ENCODE results near the gene AQP3. TPM values are rescaled to one million over a fixed set of nuclear protein-coding genes. Genes with fewer than 3 reads are reported as not detected.
"Not testable (repeated sequence)": the region's sequence is repeated elsewhere in the genome, so short reads cannot be mapped to it uniquely, and the experiment has no call there.

AQP3 gene
- total RNA-seq, 1 experiment from 2014 or later: 5.5 TPM

DNA sequence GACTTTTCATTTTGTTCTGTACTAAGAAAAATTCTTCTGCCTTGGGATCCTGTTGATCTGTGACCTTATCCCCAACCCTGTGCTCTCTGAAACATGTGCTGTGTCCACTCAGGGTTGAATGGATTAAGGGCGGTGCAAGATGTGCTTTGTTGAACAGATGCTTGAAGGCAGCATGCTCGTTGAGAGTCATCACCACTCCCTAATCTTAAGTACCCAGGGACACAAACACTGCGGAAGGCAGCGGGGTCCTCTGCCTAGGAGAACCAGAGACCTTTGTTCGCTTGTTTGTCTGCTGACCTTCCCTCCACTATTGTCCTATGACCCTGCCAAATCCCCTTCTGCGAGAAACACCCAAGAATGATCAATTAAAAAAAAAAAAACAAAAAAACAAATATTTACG lies 23.4 kb downstream of the AQP3 start:
- H3K9me3 ChIP-seq (ENCODE audit: control insufficient read depth in 1 of 2, insufficient read depth in 1 of 2, low read depth in 1 of 2, low read length in 2 of 2); H3K9me2 ChIP-seq (ENCODE audit: insufficient read depth); BruUV-seq (replicated peaks); H3K9ac ChIP-seq (ENCODE audit: low read length); POLR2A ChIA-PET; ATAC-seq; H3K36me3 ChIP-seq (ENCODE audit: control insufficient read depth in 1 of 2, insufficient read depth in 2 of 2, low read length in 2 of 2); DNase-seq (ENCODE audit: low read depth, low spot score); intact Hi-C loops (cut with micrococcal nuclease); H3K27ac ChIP-seq (ENCODE audit: low read depth, low read length); RAD21 ChIA-PET (ENCODE audit: low non-redundant PET in 1 of 2, low total read pairs in 2 of 2, uncharacterized antibody in 2 of 2, unreplicated experiment in 2 of 2); H3K79me2 ChIP-seq (ENCODE audit: insufficient read depth, low read length); H4K20me1 ChIP-seq (ENCODE audit: insufficient read depth); H3K4me1 ChIP-seq (ENCODE audit: control insufficient read depth in 1 of 2, insufficient read depth in 2 of 2, low read length in 2 of 2); H3K27me3 ChIP-seq (ENCODE audit: insufficient read depth, low read length); H3K4me3 ChIP-seq (replicated peaks in 1 of 2; ENCODE audit: low read depth in 1 of 2, low read length in 2 of 2); H2AFZ ChIP-seq (ENCODE audit: low read depth, low read length, poor library complexity, severe bottlenecking); H3K4me2 ChIP-seq (ENCODE audit: low read length): not testable (repeated sequence)
- CTCF ChIA-PET: interaction anchor here (1.4 kb wide), 1 partner anchor 8 kb away, joined by 4 read pairs; no protein-coding TSS in a partner anchor

DNA sequence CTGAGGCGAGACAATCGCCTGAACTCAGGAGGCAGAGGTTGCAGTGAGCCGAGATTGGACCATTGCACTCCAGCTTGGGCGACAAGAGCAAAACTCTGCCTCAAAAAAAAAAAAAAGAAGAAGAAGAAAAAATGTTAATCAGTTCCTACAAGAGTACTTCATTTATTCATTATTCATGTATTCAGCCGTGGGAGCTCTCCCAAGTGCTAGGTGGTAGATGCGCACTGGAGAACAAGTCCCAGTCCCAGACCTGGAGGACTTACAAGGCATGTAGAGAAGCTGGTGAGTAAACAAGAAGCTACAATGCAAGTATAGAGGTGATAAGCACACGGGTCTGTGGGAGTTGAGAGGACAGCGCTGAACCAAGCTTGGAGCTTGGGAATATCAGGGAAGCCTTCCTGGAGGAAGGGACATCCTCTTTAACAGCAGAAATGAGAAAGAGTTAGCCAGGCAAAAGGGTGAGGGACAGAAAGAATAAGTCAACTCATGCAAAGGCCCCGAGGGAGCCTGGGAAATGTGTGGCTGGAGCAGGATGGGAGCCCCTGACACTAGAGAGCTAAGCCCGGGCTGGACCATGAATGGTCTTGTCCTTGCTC lies 27.6 kb downstream of the AQP3 start:
- Histone ChIP-seq H3K4me2 (ENCODE audit: low read length) (no peak overlapping the region), H3K9me2 (ENCODE audit: insufficient read depth) (no peaks in the 10 kb centered on the region), H3K4me1 (ENCODE audit: control insufficient read depth in 1 of 2, insufficient read depth in 2 of 2, low read length in 2 of 2) (peaks cover 23 to 32% of the 10 kb centered on the region in 2 experiments), H4K20me1 (ENCODE audit: insufficient read depth) (no peaks in the 10 kb centered on the region), H3K9ac (ENCODE audit: low read length) (no peak overlapping the region), H3K36me3 (ENCODE audit: control insufficient read depth in 1 of 2, insufficient read depth in 2 of 2, low read length in 2 of 2) (no peaks in the 10 kb centered on the region), H2AFZ (ENCODE audit: low read depth, low read length, poor library complexity, severe bottlenecking) (no peak overlapping the region), H3K79me2 (ENCODE audit: insufficient read depth, low read length) (no peaks in the 10 kb centered on the region), H3K4me3 (replicated peaks in 1 of 2; ENCODE audit: low read depth in 1 of 2, low read length in 2 of 2) (no peak overlapping the region), H3K9me3 (ENCODE audit: control insufficient read depth in 1 of 2, insufficient read depth in 1 of 2, low read depth in 1 of 2, low read length in 2 of 2) (no peaks in the 10 kb centered on the region), H3K27ac (ENCODE audit: low read depth, low read length) (no peak overlapping the region), H3K27me3 (ENCODE audit: insufficient read depth, low read length) (no peaks in the 10 kb centered on the region)
- TF ChIP-seq JUND (IDR thresholded peaks at IDR 0.05) (no peak), EZH2phosphoT487 (IDR thresholded peaks at IDR 0.05; ENCODE audit: borderline replicate concordance) (no peak), POLR2A (IDR thresholded peaks at IDR 0.05; ENCODE audit: borderline replicate concordance, extremely low read depth, insufficient read depth, insufficient read length) (no peak), SIN3A (IDR thresholded peaks at IDR 0.05; ENCODE audit: low read depth) (no peak), TCF7L2 (IDR thresholded peaks at IDR 0.05; ENCODE audit: borderline replicate concordance, extremely low read depth, insufficient read depth, insufficient read length) (no peak), CBX3 (IDR thresholded peaks at IDR 0.05; ENCODE audit: low read depth) (no peak), SRF (IDR thresholded peaks at IDR 0.05; ENCODE audit: low read depth) (no peak), ZNF274 (IDR thresholded peaks at IDR 0.05; ENCODE audit: low read depth, low read length) (no peak), ZFX (IDR thresholded peaks at IDR 0.05) (no peak), FOSL1 (IDR thresholded peaks at IDR 0.05; ENCODE audit: low read depth) (no peak), CEBPB (IDR thresholded peaks at IDR 0.05; ENCODE audit: low read depth) (no peak)
- TF ChIP-seq, protein P1, sequence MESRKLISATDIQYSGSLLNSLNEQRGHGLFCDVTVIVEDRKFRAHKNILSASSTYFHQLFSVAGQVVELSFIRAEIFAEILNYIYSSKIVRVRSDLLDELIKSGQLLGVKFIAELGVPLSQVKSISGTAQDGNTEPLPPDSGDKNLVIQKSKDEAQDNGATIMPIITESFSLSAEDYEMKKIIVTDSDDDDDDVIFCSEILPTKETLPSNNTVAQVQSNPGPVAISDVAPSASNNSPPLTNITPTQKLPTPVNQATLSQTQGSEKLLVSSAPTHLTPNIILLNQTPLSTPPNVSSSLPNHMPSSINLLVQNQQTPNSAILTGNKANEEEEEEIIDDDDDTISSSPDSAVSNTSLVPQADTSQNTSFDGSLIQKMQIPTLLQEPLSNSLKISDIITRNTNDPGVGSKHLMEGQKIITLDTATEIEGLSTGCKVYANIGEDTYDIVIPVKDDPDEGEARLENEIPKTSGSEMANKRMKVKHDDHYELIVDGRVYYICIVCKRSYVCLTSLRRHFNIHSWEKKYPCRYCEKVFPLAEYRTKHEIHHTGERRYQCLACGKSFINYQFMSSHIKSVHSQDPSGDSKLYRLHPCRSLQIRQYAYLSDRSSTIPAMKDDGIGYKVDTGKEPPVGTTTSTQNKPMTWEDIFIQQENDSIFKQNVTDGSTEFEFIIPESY (IDR thresholded peaks at IDR 0.05; ENCODE audit: extremely low read depth, insufficient replicate concordance, low read length): no peak
- RAD21 ChIA-PET (ENCODE audit: low non-redundant PET in 1 of 2, low total read pairs in 2 of 2, uncharacterized antibody in 2 of 2, unreplicated experiment in 2 of 2): no interaction called here
- ATAC-seq (no peak), DNase-seq (ENCODE audit: low read depth, low spot score) (no peak)
- POLR2A ChIA-PET: no interaction called here
- CTCF ChIA-PET: interaction anchor here (0.6 kb wide), 1 partner anchor 33 kb away, joined by 4 read pairs; no protein-coding TSS in a partner anchor
- intact Hi-C loops (cut with micrococcal nuclease): loop anchor here (10.0 kb wide), 1 partner anchor 65 kb away; no protein-coding TSS in a partner anchor
- BruUV-seq (replicated peaks): no TSS peak
